Spinal cord (tissue), 10 donors: ENCODE data around the gene SLTM. TPM values are rescaled to one million over a fixed set of nuclear protein-coding genes. Genes with fewer than 3 reads are reported as not detected.
"Not testable (repeated sequence)": the region's sequence is repeated elsewhere in the genome, so short reads cannot be mapped to it uniquely, and the experiment has no call there.

Source experiments
- DNase-seq, 6 donors: peaks; one replicate each; pipeline versions ENCODE4 v3.0.0 to v3.0.0-alpha.2; 2013 to 2015; ENCODE audit warnings: low spot score in 6 of 6, low read depth in 4 of 6
- H3K27ac ChIP-seq: one replicate; pipeline ENCODE4 v1.5.1; 2013; ENCODE audit warnings: low read depth, low read length, control low read depth
- H3K27me3 ChIP-seq: one replicate; pipeline ENCODE4 v1.6.1; 2013; ENCODE audit warnings: low read length; ENCODE audit not compliant: control insufficient read depth, insufficient read depth
- H3K36me3 ChIP-seq: one replicate; pipeline ENCODE4 v1.6.1; 2013; ENCODE audit warnings: low read length; ENCODE audit not compliant: control insufficient read depth, insufficient read depth
- H3K4me1 ChIP-seq: one replicate; pipeline ENCODE4 v1.6.1; 2013; ENCODE audit warnings: low read length; ENCODE audit not compliant: control insufficient read depth, insufficient read depth
- H3K4me3 ChIP-seq: one replicate; pipeline ENCODE4 v1.5.1; 2013; ENCODE audit warnings: low read depth, low read length, control low read depth
- H3K9me3 ChIP-seq: one replicate; pipeline ENCODE4 v1.6.1; 2013; ENCODE audit warnings: low read length; ENCODE audit not compliant: control insufficient read depth, insufficient read depth
- WGBS: methylation state at CpG from one replicate; pipeline ENCODE4 v1.1.5; 2013; ENCODE audit warnings: missing lambda C conversion rate; ENCODE audit not compliant: insufficient coverage; 5-methylcytosine and 5-hydroxymethylcytosine counted together
- polyA plus RNA-seq, 2 donors: library from polyadenylated mRNA; unstranded; fragments of 120-200 nt; gene quantifications; one replicate each; pipeline ENCODE4 v1.2.1, GENCODE V29; 2013; ENCODE audit not compliant: insufficient read length in 2 of 2
- total RNA-seq, 2 donors: library from RNA; depleted of rRNA in 1 of 2; stranded (reverse); fragments of 120-200 nt in 1 of 2; fragments of >200 nt in 1 of 2; gene quantifications; one replicate each; pipeline versions ENCODE4 v1.2.3 to v1.2.4, GENCODE V29; 2013 to 2014
- donor health status: healthy.

SLTM gene
- total and polyA plus RNA-seq, 4 donors, result 90.5 to 93.4 (median 91.3) TPM

- Histone ChIP-seq H3K9me3 (no peaks in the 10 kb centered on the region), H3K4me1 (peaks cover 13% of the 10 kb centered on the region), H3K36me3 (no peaks in the 10 kb centered on the region), H3K27ac (no peak overlapping the region), H3K4me3 (peak overlapping the region; percentile 12), H3K27me3 (no peaks in the 10 kb centered on the region)
- 70% methylated on average over 13 of the region's 15 CpGs for WGBS
- DNase-seq, result peak in 1 of 6 donors; percentile 15
These were observed 68.0 kb downstream of the SLTM start for GRCh38 chr15:58865425-58865880.

DNA sequence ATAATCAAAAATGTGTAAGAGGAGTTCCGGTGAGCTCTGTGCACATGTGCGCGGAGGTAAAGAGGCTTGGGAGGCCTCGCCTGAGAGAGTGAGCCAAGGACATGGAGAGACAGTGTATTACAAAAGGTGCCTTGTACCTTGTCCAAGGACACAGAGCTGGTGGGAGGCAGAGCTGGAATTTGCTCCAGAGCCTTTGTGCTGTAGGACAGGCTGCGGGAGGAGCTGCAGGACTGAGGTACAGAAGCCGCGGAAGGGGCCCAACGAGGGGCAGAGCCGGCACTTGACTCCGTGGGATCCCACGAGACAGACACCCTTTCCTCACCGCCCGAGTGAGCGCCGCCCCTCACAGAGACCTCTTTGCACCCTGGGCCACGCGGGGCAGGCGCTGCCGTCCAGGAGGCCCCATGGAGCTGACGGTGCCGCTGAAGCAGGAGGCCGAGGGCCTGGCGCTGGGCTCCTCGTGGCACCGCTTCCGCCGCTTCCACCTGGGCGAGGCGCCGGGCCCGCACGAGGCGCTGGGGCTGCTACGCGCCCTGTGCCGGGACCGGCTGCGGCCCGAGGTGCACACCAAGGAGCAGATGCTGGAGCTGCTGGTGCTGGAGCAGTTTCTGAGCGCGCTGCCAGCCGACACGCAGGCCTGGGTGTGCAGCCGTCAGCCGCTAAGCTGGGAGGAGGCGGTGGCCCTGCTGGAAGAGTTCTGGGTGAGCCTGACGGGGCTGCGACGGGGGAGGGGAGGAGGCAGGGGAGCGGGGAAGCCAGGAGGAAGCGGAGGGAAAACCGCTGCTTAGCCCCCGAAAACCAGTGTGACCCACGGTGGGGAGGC, 68.7 kb downstream of the SLTM start:
- no peaks in the 10 kb centered on the region for H3K27me3 ChIP-seq
- WGBS, result 14% methylated on average over 53 of the region's 54 CpGs
- no peaks in the 10 kb centered on the region for H3K9me3 ChIP-seq
- no peak overlapping the region for H3K27ac ChIP-seq
- H3K4me1 ChIP-seq, result peaks cover 13% of the 10 kb centered on the region
- peak overlapping the region; percentile 24 for H3K4me3 ChIP-seq
- DNase-seq, result peak in 2 of 6 donors; percentile 50 to 68
- H3K36me3 ChIP-seq, result no peaks in the 10 kb centered on the region

DNA sequence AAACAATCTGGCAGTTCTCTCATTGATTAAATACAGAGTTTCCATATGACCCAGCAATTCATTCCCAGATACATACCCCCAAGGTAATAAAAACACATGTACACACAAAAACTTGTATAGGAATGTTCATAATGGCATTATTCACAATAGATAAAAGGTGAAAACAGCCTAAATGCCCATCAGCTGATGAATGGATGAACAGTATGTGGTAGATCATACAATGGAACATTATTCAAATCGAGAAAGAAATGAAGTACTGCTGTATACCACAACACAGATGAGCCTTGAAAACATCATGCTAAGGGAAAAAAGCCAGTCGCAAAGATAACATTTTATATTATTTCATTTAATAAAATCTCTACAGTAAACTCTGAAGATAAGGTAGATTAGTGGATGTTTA, 71.2 kb downstream of the SLTM start:
- no peak for DNase-seq
- no CpG with 5 or more reads among the region's 2 CpGs for WGBS
- H3K27me3 ChIP-seq, result no peaks in the 10 kb centered on the region
- H3K27ac ChIP-seq, result no peak overlapping the region
- H3K4me1 ChIP-seq, result peaks cover 13% of the 10 kb centered on the region
- H3K36me3 ChIP-seq, result no peaks in the 10 kb centered on the region
- no peak overlapping the region for H3K4me3 ChIP-seq
- H3K9me3 ChIP-seq, result no peaks in the 10 kb centered on the region

GRCh38 chr15:58856621-58857020, 76.9 kb downstream of the SLTM start:
- not testable (repeated sequence) for H3K9me3 ChIP-seq, DNase-seq, H3K27ac ChIP-seq, H3K27me3 ChIP-seq, H3K4me1 ChIP-seq, H3K36me3 ChIP-seq, H3K4me3 ChIP-seq
- WGBS, result no CpG with 5 or more reads among the region's 1 CpG

DNA sequence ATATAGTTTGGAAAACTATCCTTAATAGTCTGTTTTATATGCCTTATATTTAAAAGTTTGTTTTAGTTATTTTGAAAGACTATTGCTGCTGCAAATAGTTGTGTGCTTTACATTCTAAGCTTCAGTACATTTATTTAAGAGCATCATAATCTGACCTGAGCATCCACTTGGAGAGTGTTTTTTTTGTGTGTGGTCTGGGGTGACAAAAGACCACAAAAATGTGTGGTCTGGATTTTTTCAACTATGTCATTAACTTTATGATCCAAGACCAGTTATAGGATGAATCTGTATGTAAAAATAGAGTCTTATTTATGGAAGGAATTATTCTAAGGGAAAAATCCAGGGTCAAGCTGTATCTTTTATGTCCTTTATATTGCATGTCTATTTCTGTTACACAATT, 77.4 kb downstream of the SLTM start:
- H3K4me1 ChIP-seq, result no peaks in the 10 kb centered on the region
- no peaks in the 10 kb centered on the region for H3K9me3 ChIP-seq
- H3K27me3 ChIP-seq, result no peaks in the 10 kb centered on the region
- H3K27ac ChIP-seq, result no peak overlapping the region
- peaks cover 5% of the 10 kb centered on the region for H3K36me3 ChIP-seq
- no peak for DNase-seq
- H3K4me3 ChIP-seq, result no peak overlapping the region

GRCh38 chr15:58854593-58854992, 78.9 kb downstream of the SLTM start:
- H3K27ac ChIP-seq, result peak overlapping the region; percentile 73
- no peak for DNase-seq
- H3K9me3 ChIP-seq, result no peaks in the 10 kb centered on the region
- no peaks in the 10 kb centered on the region for H3K27me3 ChIP-seq
- no CpG with 5 or more reads among the region's 4 CpGs for WGBS
- H3K4me3 ChIP-seq, result no peak overlapping the region
- peaks cover 5% of the 10 kb centered on the region for H3K36me3 ChIP-seq
- no peaks in the 10 kb centered on the region for H3K4me1 ChIP-seq

DNA sequence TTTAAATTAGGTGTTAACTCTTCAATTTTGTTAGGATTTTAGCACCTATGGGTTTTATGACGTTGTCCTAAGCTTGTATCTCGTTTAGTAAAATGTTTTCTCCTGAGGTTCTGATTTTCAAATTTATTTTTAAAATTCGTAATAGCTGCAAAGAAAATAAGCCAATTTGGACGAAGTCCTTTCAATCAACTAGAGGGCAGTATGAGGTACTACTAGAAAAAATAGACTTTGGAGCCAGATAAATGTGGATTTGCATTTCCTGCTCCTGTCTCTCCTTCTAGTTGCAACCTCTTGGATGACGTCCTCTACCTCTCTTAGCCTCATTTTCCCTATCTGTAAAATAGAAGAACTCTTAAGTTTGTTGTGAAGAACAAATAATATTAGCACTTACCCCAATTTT, 81.1 kb downstream of the SLTM start:
- H3K36me3 ChIP-seq, result peaks cover 13% of the 10 kb centered on the region

DNA sequence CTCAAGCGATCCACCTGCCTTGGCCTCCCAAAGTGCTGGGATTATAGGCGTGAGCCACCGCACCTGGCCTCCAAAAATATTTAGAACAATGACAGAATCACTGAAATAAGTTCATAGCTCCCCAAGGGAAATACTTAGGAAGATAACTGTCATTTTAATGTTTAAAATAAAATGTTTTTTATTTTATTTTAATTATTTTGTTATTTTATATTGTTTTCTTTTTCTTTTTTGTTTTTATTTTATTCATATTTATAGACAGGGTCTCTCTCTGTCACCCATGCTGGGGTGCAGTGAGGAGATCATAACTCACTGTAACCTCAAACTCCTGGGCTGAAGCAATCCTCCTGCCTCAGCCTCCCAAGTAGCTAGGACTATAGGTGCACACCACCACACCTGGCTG, 82.3 kb downstream of the SLTM start:
- not testable (repeated sequence) for H3K9me3 ChIP-seq, DNase-seq, H3K27me3 ChIP-seq, H3K4me1 ChIP-seq, H3K27ac ChIP-seq, H3K4me3 ChIP-seq
- peaks cover 13% of the 10 kb centered on the region for H3K36me3 ChIP-seq
- WGBS, result 100% methylated on average over 1 of the region's 3 CpGs

More for the DNA sequence above, 81.1 kb downstream of the SLTM start:
- no peak overlapping the region for H3K27ac ChIP-seq
- H3K9me3 ChIP-seq, result no peaks in the 10 kb centered on the region
- no peaks in the 10 kb centered on the region for H3K4me1 ChIP-seq
- no peaks in the 10 kb centered on the region for H3K27me3 ChIP-seq
- no peak for DNase-seq
- H3K4me3 ChIP-seq, result no peak overlapping the region
- no CpG with 5 or more reads among the region's 5 CpGs for WGBS

DNA sequence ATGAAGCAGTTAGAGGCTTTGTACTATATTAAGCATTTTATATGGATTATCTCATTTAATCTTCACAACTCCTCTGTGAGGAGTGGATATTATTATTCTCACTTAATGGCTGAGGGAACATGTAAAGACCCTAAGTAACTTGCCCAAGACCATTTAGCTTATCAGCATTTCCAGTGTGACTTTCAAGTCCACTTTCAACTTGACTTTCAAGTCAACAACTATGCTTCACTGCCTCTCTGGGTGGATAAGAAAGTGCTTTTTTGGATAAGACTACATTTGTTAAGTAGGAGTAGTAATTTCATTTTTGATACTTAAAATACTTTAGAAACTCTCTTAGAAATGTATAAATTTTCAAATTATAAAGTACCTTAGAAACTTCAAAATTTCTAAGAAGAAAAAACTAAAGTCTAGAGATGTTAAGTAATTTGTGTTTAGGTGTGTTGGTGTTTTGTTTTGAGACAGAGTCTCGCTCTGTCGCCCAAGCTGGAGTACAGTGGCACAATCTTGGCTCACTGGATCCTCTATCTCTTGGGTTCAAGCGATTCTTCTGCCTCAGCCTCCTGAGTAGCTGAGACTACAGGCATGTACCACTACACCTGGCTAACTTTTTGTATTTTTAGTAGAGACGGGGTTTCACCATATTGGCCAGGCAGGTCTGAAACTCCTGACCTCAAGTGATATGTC, 90.6 kb downstream of the SLTM start:
- Histone ChIP-seq H3K27me3 (no peaks in the 10 kb centered on the region), H3K36me3 (no peaks in the 10 kb centered on the region), H3K27ac (no peak overlapping the region), H3K4me3 (no peak overlapping the region), H3K4me1 (no peaks in the 10 kb centered on the region), H3K9me3 (no peaks in the 10 kb centered on the region)
- no peak for DNase-seq
- WGBS, result 100% methylated on average over 3 of the region's 4 CpGs

- Histone ChIP-seq H3K4me1 (no peaks in the 10 kb centered on the region), H3K27me3 (no peaks in the 10 kb centered on the region), H3K9me3 (no peaks in the 10 kb centered on the region), H3K36me3 (no peaks in the 10 kb centered on the region), H3K27ac (no peak overlapping the region), H3K4me3 (no peak overlapping the region)
- DNase-seq, result no peak
- WGBS, result 100% methylated on average over 2 of the region's 8 CpGs
These were observed 93.4 kb downstream of the SLTM start for GRCh38 chr15:58840048-58840447.
